ENCODE data around the gene MED12. TPM values are rescaled to one million over a fixed set of nuclear protein-coding genes. Genes with fewer than 3 reads are reported as not detected.

MED12 gene
- total RNA-seq, 1 donor from 2014 or later = 58.5 TPM

DNA sequence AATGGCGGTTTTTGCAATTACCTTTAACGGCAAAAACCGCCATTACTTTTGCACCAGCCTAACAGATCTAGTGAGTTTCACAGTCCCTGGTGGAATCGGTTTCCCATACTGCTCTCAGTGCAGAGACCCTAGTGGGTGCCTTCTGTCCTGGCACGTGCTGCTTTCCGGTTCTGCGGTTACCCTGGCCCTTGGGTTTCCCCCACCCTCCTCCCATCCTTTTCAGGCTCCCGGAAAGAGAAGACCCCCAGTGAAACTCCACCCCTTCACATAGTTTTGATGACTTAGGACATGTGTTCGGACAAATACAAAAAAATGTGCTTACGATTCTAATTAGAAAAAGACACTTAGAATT is 63.1 kb downstream of the MED12 start:
- Mint-ChIP-seq H3K4me1 (ENCODE audit: unreplicated experiment) (peaks cover 5% of the 10 kb centered on the region), H3K27ac (ENCODE audit: unreplicated experiment) (peak overlapping the region; percentile 93)

GRCh38 chrX:71181910-71182799 is 63.8 kb downstream of the MED12 start:
- peaks cover 5% of the 10 kb centered on the region for H3K4me1 Mint-ChIP-seq (ENCODE audit: unreplicated experiment)
- H3K27ac Mint-ChIP-seq (ENCODE audit: unreplicated experiment) = peak overlapping the region; percentile 93
- H3K9me3 Mint-ChIP-seq (ENCODE audit: unreplicated experiment) = no peaks in the 10 kb centered on the region
- DNase-seq (ENCODE audit: extremely low spot score, unreplicated experiment) = peak; percentile 92
- peak overlapping the region; percentile 75 for H3K4me3 Mint-ChIP-seq (ENCODE audit: unreplicated experiment)
- H3K36me3 Mint-ChIP-seq (ENCODE audit: unreplicated experiment) = no peaks in the 10 kb centered on the region
- no peaks in the 10 kb centered on the region for H3K27me3 Mint-ChIP-seq (ENCODE audit: unreplicated experiment)
- TF ChIP-seq, protein P1, sequence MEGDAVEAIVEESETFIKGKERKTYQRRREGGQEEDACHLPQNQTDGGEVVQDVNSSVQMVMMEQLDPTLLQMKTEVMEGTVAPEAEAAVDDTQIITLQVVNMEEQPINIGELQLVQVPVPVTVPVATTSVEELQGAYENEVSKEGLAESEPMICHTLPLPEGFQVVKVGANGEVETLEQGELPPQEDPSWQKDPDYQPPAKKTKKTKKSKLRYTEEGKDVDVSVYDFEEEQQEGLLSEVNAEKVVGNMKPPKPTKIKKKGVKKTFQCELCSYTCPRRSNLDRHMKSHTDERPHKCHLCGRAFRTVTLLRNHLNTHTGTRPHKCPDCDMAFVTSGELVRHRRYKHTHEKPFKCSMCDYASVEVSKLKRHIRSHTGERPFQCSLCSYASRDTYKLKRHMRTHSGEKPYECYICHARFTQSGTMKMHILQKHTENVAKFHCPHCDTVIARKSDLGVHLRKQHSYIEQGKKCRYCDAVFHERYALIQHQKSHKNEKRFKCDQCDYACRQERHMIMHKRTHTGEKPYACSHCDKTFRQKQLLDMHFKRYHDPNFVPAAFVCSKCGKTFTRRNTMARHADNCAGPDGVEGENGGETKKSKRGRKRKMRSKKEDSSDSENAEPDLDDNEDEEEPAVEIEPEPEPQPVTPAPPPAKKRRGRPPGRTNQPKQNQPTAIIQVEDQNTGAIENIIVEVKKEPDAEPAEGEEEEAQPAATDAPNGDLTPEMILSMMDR (IDR thresholded peaks at IDR 0.05) = no peak

More for the DNA sequence above, 63.1 kb downstream of the MED12 start:
- H3K27me3 Mint-ChIP-seq (ENCODE audit: unreplicated experiment) = no peaks in the 10 kb centered on the region
- no peak for DNase-seq (ENCODE audit: extremely low spot score, unreplicated experiment)
- TF ChIP-seq, protein P1 (IDR thresholded peaks at IDR 0.05) = no peak
- H3K36me3 Mint-ChIP-seq (ENCODE audit: unreplicated experiment) = no peaks in the 10 kb centered on the region
- no peaks in the 10 kb centered on the region for H3K9me3 Mint-ChIP-seq (ENCODE audit: unreplicated experiment)
- H3K4me3 Mint-ChIP-seq (ENCODE audit: unreplicated experiment) = peak overlapping the region; percentile 75

DNA sequence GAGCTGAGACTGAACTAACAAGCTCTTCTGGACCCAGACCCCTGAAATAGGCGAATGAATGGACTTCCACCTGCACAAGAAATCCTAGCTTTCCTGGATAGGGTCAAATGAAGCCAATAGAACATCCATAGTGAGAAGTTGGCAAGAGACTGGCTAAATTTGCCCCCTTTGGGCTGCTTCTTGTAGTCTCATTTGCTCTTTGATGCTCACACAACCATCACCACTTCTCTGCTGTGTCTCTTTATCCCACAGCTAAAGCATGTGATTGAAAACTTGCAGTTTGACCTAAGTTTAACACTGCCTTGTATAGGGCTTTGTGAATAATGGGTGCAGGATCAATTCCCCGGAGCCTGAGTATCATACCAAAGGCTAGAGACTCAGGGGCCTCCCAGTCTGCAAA is 64.5 kb downstream of the MED12 start:
- no peaks in the 10 kb centered on the region for H3K9me3 Mint-ChIP-seq (ENCODE audit: unreplicated experiment)
- H3K27ac Mint-ChIP-seq (ENCODE audit: unreplicated experiment) = peak overlapping the region; percentile 93
- H3K27me3 Mint-ChIP-seq (ENCODE audit: unreplicated experiment) = no peaks in the 10 kb centered on the region
- H3K36me3 Mint-ChIP-seq (ENCODE audit: unreplicated experiment) = no peaks in the 10 kb centered on the region
- DNase-seq (ENCODE audit: extremely low spot score, unreplicated experiment) = no peak
- H3K4me3 Mint-ChIP-seq (ENCODE audit: unreplicated experiment) = peak overlapping the region; percentile 75
- peaks cover 5% of the 10 kb centered on the region for H3K4me1 Mint-ChIP-seq (ENCODE audit: unreplicated experiment)
- TF ChIP-seq, protein P1 (IDR thresholded peaks at IDR 0.05) = no peak

DNA sequence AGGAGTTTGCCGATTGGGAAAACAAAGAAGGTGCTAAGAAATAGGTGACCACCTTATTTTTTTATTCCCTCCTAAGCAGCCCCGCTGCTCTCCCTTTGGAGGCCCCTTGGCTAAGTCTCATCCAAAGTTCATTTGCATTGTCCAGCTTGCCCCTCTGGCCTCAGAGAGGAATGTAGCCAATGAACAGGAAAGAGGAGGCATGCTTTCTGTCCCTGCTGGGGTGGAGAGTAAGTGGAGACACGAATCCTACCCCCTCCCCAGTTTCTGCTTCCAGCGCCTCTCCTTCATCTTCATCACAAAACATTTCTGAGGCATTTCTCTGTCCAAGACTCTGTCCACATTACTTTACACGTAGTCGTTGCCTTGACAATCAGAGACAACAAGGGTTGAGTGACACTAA is 64.9 kb downstream of the MED12 start:
- TF ChIP-seq, protein P1 (IDR thresholded peaks at IDR 0.05) = no peak
- DNase-seq (ENCODE audit: extremely low spot score, unreplicated experiment) = no peak
- H3K36me3 Mint-ChIP-seq (ENCODE audit: unreplicated experiment) = no peaks in the 10 kb centered on the region
- no peaks in the 10 kb centered on the region for H3K27me3 Mint-ChIP-seq (ENCODE audit: unreplicated experiment)
- no peak overlapping the region for H3K4me3 Mint-ChIP-seq (ENCODE audit: unreplicated experiment)
- no peaks in the 10 kb centered on the region for H3K9me3 Mint-ChIP-seq (ENCODE audit: unreplicated experiment)
- no peak overlapping the region for H3K27ac Mint-ChIP-seq (ENCODE audit: unreplicated experiment)
- H3K4me1 Mint-ChIP-seq (ENCODE audit: unreplicated experiment) = peaks cover 5% of the 10 kb centered on the region

- no peaks in the 10 kb centered on the region for H3K9me3 Mint-ChIP-seq (ENCODE audit: unreplicated experiment)
- H3K36me3 Mint-ChIP-seq (ENCODE audit: unreplicated experiment) = no peaks in the 10 kb centered on the region
- H3K27ac Mint-ChIP-seq (ENCODE audit: unreplicated experiment) = no peak overlapping the region
These were observed 65.7 kb downstream of the MED12 start for GRCh38 chrX:71184092-71184491.

More at GRCh38 chrX:71184092-71184491, 65.7 kb downstream of the MED12 start:
- Mint-ChIP-seq H3K27me3 (ENCODE audit: unreplicated experiment) (no peaks in the 10 kb centered on the region), H3K4me1 (ENCODE audit: unreplicated experiment) (peaks cover 5% of the 10 kb centered on the region), H3K4me3 (ENCODE audit: unreplicated experiment) (no peak overlapping the region)
- TF ChIP-seq, protein P1 (IDR thresholded peaks at IDR 0.05) = no peak
- DNase-seq (ENCODE audit: extremely low spot score, unreplicated experiment) = no peak

All from osteocyte (in vitro differentiated cells).